RWPE1 (cell line): ENCODE measurements around the gene HEATR5B.

Experiments
- CTCF ChIA-PET: fragments of 350-600 bp; sonication (Branson Sonifier 250); formaldehyde crosslinking; extraction: SDS; loops from one replicate; lab custom pipeline; 2021; lab: Yijun Ruan, JAX
- POLR2A ChIA-PET: fragments of 400-600 bp; formaldehyde crosslinking; extraction: SDS; loops from one replicate; lab custom pipeline; 2020; ENCODE audit warnings: antibody characterized with exemption; ENCODE audit not compliant: low non-redundant PET; lab: Yijun Ruan, JAX
- DNase-seq: peaks from one replicate; pipeline ENCODE4 v3.0.0; 2012; ENCODE audit warnings: low spot score
- H3K27ac ChIP-seq: fragments of 450-650 bp; 2 replicates; pipeline ENCODE4 v1.5.1; 2017
- TF ChIP-seq, protein P1 (sequence below): fragments of 450-650 bp; conservative IDR thresholded peaks from 2 replicates; pipeline ENCODE4 v1.5.1; 2017; ENCODE audit warnings: low read depth, mild to moderate bottlenecking

Gene HEATR5B

DNA sequence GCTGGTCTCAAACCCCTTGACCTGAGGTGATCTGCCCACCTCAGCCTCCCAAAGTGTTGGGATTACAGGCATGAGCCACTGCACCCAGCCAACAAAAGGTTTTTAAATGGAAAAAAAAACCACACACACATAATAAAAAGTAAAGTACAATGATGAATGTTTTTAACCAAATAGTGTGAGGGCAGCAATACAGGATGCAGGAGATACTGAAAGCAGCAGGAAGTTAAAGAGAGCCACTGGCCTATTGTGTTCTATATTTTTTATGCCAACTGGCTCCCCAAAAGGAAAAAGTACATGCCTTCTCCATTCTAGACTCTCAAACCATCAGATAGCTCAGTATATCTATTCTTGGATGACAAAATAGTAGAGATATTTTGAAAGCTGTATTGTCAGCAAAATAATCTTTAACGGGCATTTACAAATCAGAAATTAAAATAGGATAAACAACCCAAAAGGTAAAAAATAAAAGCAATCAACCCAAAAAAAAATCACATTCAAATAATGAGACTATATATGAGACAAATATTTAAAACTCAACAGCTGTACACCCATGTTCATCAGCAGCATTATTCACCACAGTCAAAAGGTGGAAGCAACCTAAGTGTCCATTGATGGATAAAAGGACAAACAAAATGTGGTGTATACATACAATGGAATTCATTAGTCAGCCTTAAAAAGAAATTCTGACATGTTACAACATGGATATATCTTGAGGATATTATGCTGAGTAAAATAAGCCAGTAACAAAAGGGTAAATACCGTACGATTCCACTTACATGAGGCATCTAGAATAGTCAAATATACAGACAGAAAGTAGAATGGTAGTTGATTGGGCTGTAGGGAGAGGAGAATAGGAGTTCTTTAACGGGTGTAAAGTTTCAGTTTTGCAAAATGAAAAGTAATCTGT is 26.4 kb upstream of the HEATR5B start:
- no peak overlapping the region for H3K27ac ChIP-seq
- POLR2A ChIA-PET: no interaction called here
- TF ChIP-seq, protein P1, sequence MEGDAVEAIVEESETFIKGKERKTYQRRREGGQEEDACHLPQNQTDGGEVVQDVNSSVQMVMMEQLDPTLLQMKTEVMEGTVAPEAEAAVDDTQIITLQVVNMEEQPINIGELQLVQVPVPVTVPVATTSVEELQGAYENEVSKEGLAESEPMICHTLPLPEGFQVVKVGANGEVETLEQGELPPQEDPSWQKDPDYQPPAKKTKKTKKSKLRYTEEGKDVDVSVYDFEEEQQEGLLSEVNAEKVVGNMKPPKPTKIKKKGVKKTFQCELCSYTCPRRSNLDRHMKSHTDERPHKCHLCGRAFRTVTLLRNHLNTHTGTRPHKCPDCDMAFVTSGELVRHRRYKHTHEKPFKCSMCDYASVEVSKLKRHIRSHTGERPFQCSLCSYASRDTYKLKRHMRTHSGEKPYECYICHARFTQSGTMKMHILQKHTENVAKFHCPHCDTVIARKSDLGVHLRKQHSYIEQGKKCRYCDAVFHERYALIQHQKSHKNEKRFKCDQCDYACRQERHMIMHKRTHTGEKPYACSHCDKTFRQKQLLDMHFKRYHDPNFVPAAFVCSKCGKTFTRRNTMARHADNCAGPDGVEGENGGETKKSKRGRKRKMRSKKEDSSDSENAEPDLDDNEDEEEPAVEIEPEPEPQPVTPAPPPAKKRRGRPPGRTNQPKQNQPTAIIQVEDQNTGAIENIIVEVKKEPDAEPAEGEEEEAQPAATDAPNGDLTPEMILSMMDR: no peak
- DNase-seq: peak; percentile 37
- CTCF ChIA-PET: interaction anchor here (0.6 to 0.8 kb wide), 3 partner anchors 33 to 121 kb away, joined by 3 to 4 read pairs (median 3); partner anchors contain the start of genes CEBPZ and NDUFAF7

DNA sequence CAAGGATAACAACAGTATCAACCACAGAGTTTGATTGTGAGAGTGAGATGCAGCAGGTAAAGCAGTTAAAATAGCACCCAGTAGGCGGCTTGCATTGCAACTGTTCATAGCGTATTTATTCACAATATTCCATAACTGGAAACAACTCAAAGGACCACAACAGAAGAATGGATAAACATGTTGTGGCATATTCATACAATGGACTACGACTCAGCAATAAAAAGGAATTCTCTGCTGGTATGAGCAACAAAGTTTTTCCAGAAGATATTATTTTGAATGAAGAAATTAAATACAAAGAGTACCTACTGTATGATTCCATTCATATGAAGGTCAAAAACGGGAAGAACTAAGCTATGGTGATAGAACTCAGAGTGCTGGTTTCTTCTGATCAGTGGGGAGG is 25.4 kb upstream of the HEATR5B start:
- DNase-seq: no peak
- TF ChIP-seq, protein P1: no peak
- POLR2A ChIA-PET: no interaction called here
- H3K27ac ChIP-seq: no peak overlapping the region
- CTCF ChIA-PET: interaction anchor here (0.6 to 1.3 kb wide), 2 partner anchors 10 to 43 kb away, joined by 4 read pairs; no protein-coding TSS in a partner anchor

DNA sequence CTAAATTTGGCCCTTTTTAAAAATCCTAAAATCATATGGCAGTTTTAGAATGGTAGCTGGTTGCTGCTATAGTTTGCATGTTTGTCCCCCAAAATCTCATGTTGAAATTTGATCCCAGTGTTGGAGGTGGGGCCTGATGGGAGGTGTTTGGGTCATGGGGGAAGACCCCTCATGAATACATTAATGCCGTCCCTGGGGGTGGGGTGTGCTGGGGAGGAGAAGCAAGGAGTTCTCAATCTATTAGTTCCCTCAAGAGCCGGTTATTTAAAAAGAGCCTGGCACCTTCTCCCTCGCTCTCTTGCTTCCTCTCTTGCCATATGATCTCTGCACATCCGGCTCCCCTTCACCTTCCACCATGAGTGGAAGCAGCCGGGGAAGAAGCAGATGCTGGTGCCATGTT is 21.0 kb upstream of the HEATR5B start:
- ChIA-PET POLR2A (no interaction called here), CTCF (no interaction called here)
- DNase-seq: no peak
- TF ChIP-seq, protein P1: no peak
- H3K27ac ChIP-seq: no peak overlapping the region

DNA sequence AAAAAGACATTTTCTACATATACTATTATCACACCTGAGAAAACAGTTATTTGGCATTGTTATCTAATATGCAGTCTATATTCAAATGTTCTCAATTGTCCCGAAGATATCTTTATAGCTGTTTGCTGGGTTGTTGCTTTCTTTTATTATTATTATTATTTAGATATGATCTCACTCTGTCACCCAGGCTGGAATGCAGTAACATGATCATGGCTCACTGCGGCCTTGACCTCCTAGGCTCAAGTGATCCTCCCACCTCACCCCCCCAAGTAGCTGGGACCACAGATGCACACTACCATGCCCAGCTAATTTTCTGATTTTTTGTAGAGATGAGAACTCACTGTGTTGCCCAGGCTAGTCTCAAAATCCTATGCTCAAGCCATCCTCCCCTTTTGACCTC is 20.0 kb upstream of the HEATR5B start:
- ChIA-PET CTCF (interaction anchor here (0.5 to 0.6 kb wide), 3 partner anchors 56 to 1226 kb away, joined by 3 to 5 read pairs (median 3); no protein-coding TSS in a partner anchor), POLR2A (no interaction called here)
- DNase-seq: no peak
- TF ChIP-seq, protein P1: no peak
- H3K27ac ChIP-seq: no peak overlapping the region

DNA sequence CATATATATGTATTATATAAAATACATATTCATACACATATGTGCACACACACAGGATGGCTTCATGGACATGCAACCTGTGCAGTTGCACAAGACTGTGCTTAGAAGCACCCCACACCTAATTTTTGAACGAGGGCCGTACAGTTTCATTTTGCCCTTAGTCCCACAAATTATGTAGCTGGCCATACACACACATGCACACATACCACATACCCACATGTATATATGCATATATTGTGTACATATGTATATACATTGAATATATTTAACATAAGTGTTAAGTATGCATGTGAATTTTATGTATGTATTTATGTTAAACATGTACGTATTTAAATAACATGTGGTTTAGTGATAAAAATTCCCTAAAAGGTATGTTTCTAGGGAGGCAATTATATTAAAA is 18.4 kb upstream of the HEATR5B start:
- ChIA-PET CTCF (no interaction called here), POLR2A (no interaction called here)
- no peak for DNase-seq
- no peak overlapping the region for H3K27ac ChIP-seq
- TF ChIP-seq, protein P1: no peak

DNA sequence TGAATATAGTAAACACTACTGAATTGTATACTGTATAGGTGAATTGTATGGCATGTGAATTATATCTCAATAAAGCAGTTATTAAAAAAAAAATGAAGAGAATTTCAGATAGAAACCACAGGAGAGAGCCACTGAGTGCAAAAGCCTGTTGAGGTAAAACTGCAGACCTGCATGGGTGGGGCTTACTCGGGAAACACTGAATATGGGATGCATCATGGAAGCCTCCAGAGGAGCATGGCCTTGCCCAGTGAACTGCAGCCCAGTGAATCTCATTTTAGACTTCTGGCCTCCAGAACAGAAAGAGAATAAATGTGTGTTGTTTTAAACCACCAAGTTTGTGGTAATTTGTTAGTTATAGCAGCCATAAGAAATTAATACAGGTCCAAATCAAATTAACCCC is 15.9 kb upstream of the HEATR5B start:
- no peak for DNase-seq
- CTCF ChIA-PET: interaction anchor here (0.6 kb wide), 1 partner anchor 150 kb away, joined by 3 read pairs; no protein-coding TSS in a partner anchor
- no peak overlapping the region for H3K27ac ChIP-seq
- POLR2A ChIA-PET: no interaction called here
- TF ChIP-seq, protein P1: no peak
